Measurements from ENCODE around the gene MYRIP. TPM values are rescaled to one million over a fixed set of nuclear protein-coding genes. Genes with fewer than 3 reads are reported as not detected.

The MYRIP gene
- total and polyA plus RNA-seq, 2 of the 4 experiments (the other 2 are of a cell fraction): not detected

DNA sequence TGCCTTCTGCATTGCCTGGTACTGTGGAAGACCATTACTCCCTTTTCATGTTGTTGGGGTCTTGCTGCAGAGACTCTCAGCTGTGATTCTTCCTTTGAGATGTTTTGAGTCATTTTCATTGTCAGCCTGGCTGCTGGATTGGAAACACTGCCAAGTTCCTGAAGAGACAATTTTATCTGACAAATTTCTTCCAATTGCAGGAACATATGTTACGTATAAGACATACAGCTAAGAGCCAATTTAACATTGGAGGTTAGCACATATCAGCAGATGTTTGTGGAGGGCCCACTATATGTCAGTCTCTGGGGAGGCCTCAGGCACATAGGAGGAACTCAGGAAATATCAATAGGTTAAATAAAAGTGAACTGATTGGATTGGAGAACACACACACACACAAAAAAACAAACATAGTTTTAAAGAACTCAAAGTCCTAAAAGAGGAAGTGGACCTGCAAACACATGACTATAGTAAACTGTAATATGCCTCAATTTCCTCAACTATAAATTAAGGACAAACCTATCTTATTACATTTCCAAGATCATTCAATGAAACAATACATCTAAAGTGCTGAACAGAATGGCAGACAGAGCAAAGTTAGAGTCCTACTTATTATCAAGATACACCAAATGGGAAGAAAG, 172.3 kb downstream of the MYRIP start:
- intact Hi-C loops (cut with micrococcal nuclease) (no loop called here), in situ Hi-C loops (cut with MboI; ENCODE audit: low sequenced_read_pairs) (no loop called here)

More for the DNA sequence above, 172.3 kb downstream of the MYRIP start:
- CTCF ChIA-PET: no interaction called here
- POLR2A ChIA-PET (ENCODE audit: unreplicated experiment): no interaction called here
- no peak overlapping the region for H3K27ac ChIP-seq (ENCODE audit: insufficient read depth, low read length)
- no peak overlapping the region for H2BK15ac ChIP-seq (ENCODE audit: low read depth, low read length)
- no peak overlapping the region for H3K4ac ChIP-seq (ENCODE audit: low read depth, low read length)
- H3K23ac ChIP-seq (ENCODE audit: low read depth, low read length): no peak overlapping the region
- peaks cover 6% of the 10 kb centered on the region for H3K9me3 ChIP-seq (ENCODE audit: control insufficient read depth, insufficient read depth, low read length)
- H3K4me2 ChIP-seq (ENCODE audit: low read depth, low read length): no peak overlapping the region
- no TSS peak for BruUV-seq (replicated peaks)
- ATAC-seq (ENCODE audit: low read depth) (no peak), DNase-seq (no peak)
- H2BK20ac ChIP-seq (ENCODE audit: low read depth, low read length): no peak overlapping the region
- no peaks in the 10 kb centered on the region for H3K36me3 ChIP-seq (ENCODE audit: control insufficient read depth, insufficient read depth, low read length)
- H4K91ac ChIP-seq (ENCODE audit: insufficient read depth, low read depth, low read length): no peak overlapping the region
- no peak overlapping the region for H3K14ac ChIP-seq (replicated peaks; ENCODE audit: low read depth, low read length)
- no peak overlapping the region for H3K18ac ChIP-seq (ENCODE audit: low read depth, low read length)
- H2AK5ac ChIP-seq (ENCODE audit: low read depth, low read length): no peak overlapping the region
- no peak overlapping the region for H3K4me3 ChIP-seq (ENCODE audit: insufficient read depth, low read depth, low read length)
- H2AFZ ChIP-seq (replicated peaks; ENCODE audit: low read length, poor library complexity): no peak overlapping the region
- no peak overlapping the region for H4K5ac ChIP-seq (ENCODE audit: low read depth, low read length)
- no peak overlapping the region for H3K56ac ChIP-seq (ENCODE audit: extremely low read depth, insufficient read depth, low read length)
- no peaks in the 10 kb centered on the region for H3K27me3 ChIP-seq (ENCODE audit: control insufficient read depth, insufficient read depth, low read length)
- no peak overlapping the region for H4K8ac ChIP-seq (ENCODE audit: low read depth in 2 of 2, low read length in 2 of 2)
- no peaks in the 10 kb centered on the region for H4K20me1 ChIP-seq (ENCODE audit: insufficient read depth, low read length)
- no peaks in the 10 kb centered on the region for H3K79me1 ChIP-seq (ENCODE audit: low read depth in 1 of 2, low read length in 2 of 2)
- no peak overlapping the region for H2BK120ac ChIP-seq (ENCODE audit: low read depth, low read length)
- no peak overlapping the region for H2BK5ac ChIP-seq (ENCODE audit: low read depth, low read length, poor library complexity, severe bottlenecking)
- WGBS, 2 experiments (ENCODE audit: extremely low coverage in 2 of 2, insufficient read length in 1 of 2): no CpG with 5 or more reads among the region's 1 CpG
- no peaks in the 10 kb centered on the region for H3K4me1 ChIP-seq (ENCODE audit: control insufficient read depth, insufficient read depth, low read length)
- H3K9ac ChIP-seq (ENCODE audit: low read depth, low read length): no peak overlapping the region
- no peaks in the 10 kb centered on the region for H3K9me1 ChIP-seq (ENCODE audit: insufficient read depth, low read length)
- H2AK9ac ChIP-seq (replicated peaks; ENCODE audit: low read depth, low read length, poor library complexity): no peak overlapping the region
- dilution Hi-C loops (cut with HindIII; ENCODE audit: low sequenced_read_pairs, unreplicated experiment): no loop called here
- TF ChIP-seq RCOR1 (IDR thresholded peaks at IDR 0.05; ENCODE audit: insufficient replicate concordance, low read length) (no peak), USF2 (IDR thresholded peaks at IDR 0.05; ENCODE audit: low read depth, low read length) (no peak), MAFK (IDR thresholded peaks at IDR 0.05; ENCODE audit: low read depth, low read length) (no peak), MAZ (IDR thresholded peaks at IDR 0.05; ENCODE audit: borderline replicate concordance, low read depth, low read length) (no peak), CEBPB (IDR thresholded peaks at IDR 0.05; ENCODE audit: low read depth, low read length) (no peak), SMC3 (IDR thresholded peaks at IDR 0.05; ENCODE audit: low read depth, low read length) (no peak), BHLHE40 (IDR thresholded peaks at IDR 0.05; ENCODE audit: low read depth, low read length) (no peak), CHD1 (IDR thresholded peaks at IDR 0.05; ENCODE audit: low read depth, low read length) (no peak), CTCF (conservative IDR thresholded peaks at IDR 0.05; ENCODE audit: low read depth, low read length) (no peak), FOS (IDR thresholded peaks at IDR 0.05; ENCODE audit: low read depth, low read length) (no peak), ELK1 (IDR thresholded peaks at IDR 0.05; ENCODE audit: borderline replicate concordance, low read depth, low read length) (no peak), RFX5 (IDR thresholded peaks at IDR 0.05; ENCODE audit: low read depth, low read length) (no peak), NFE2L2 (IDR thresholded peaks at IDR 0.05; ENCODE audit: low read depth, low read length) (no peak), RAD21 (IDR thresholded peaks at IDR 0.05; ENCODE audit: low read length) (no peak), POLR2A (IDR thresholded peaks at IDR 0.05; ENCODE audit: low read depth, low read length) (no peak), MXI1 (IDR thresholded peaks at IDR 0.05; ENCODE audit: borderline replicate concordance, low read depth, low read length) (no peak)
